Memory B cell (primary cell): ENCODE data around the gene STEAP3.

Experiments
- ATAC-seq: fragments of 150-1000 bp; cut with Tn5 transposase; 2 replicates; pipeline ENCODE4 v1.10.0; 2021; ENCODE audit warnings: low read depth, mild to moderate bottlenecking, moderate library complexity
- DNase-seq, 2 donors: peaks; one replicate each; pipeline ENCODE4 v3.0.0; 2022; ENCODE audit warnings: low spot score in 2 of 2
- H3K27ac Mint-ChIP-seq: one replicate; pipeline ENCODE4 v1.8.0; 2022; ENCODE audit warnings: mild to moderate bottlenecking, moderate library complexity, mixed read lengths
- H3K27me3 Mint-ChIP-seq: one replicate; pipeline ENCODE4 v1.8.0; 2022; ENCODE audit warnings: mixed read lengths
- H3K36me3 Mint-ChIP-seq: one replicate; pipeline ENCODE4 v1.8.0; 2022; ENCODE audit warnings: mild to moderate bottlenecking, mixed read lengths
- H3K4me1 Mint-ChIP-seq: one replicate; pipeline ENCODE4 v1.8.0; 2022; ENCODE audit warnings: mixed read lengths
- H3K4me3 Mint-ChIP-seq: one replicate; pipeline ENCODE4 v1.8.0; 2022; ENCODE audit warnings: mild to moderate bottlenecking, moderate library complexity, mixed read lengths
- H3K9me3 Mint-ChIP-seq: one replicate; pipeline ENCODE4 v1.8.0; 2022; ENCODE audit warnings: mixed read lengths

Gene STEAP3

DNA sequence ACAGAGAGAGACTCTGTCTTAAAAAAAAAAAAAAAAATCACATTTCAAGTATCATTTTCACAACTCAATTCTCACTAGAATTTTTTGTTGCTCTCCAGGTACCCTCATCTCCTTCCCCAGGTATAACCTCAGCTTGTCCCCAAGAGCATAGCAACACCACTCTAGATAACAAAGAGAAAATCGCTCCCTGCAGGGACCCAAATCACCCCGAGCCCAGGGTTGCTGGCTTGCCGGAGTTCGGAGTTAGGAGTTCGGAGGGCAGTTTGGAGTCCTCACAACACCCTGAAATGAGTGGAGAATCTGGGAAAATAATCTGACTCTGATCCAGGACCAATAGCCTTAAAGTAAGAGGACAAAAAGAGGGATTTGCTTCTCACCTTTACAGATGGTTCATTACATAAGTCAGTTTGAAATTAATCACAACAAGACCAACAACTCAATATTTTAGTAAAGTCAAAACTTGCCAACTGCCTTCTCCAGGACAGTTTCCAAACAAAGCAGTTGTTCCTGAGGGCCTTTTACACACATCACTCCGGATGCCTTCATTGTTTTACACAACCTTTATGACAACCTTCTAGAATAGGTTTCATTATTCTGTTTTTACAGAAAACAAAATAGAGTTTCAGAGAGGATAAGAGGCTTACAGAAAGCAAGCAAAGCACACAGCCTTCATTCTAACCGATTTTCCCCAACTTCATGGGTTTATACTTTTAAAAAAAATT is 83.9 kb downstream of the STEAP3 start:
- Mint-ChIP-seq H3K36me3 (peaks cover 12% of the 10 kb centered on the region), H3K27me3 (no peaks in the 10 kb centered on the region), H3K27ac (no peak overlapping the region), H3K4me3 (no peak overlapping the region), H3K4me1 (peaks cover 9% of the 10 kb centered on the region), H3K9me3 (no peaks in the 10 kb centered on the region)
- ATAC-seq: no peak
- no peak for DNase-seq

GRCh38 chr2:119308793-119309330 is 85.2 kb downstream of the STEAP3 start:
- H3K36me3 Mint-ChIP-seq: peaks cover 12% of the 10 kb centered on the region
- DNase-seq (no peak), ATAC-seq (no peak)
- no peaks in the 10 kb centered on the region for H3K9me3 Mint-ChIP-seq
- peaks cover 9% of the 10 kb centered on the region for H3K4me1 Mint-ChIP-seq
- no peaks in the 10 kb centered on the region for H3K27me3 Mint-ChIP-seq
- no peak overlapping the region for H3K4me3 Mint-ChIP-seq
- no peak overlapping the region for H3K27ac Mint-ChIP-seq

- Mint-ChIP-seq H3K27me3 (no peaks in the 10 kb centered on the region), H3K36me3 (peaks cover 11% of the 10 kb centered on the region), H3K27ac (no peak overlapping the region), H3K4me1 (peaks cover 6% of the 10 kb centered on the region), H3K4me3 (no peak overlapping the region), H3K9me3 (no peaks in the 10 kb centered on the region)
- DNase-seq (no peak), ATAC-seq (no peak)
These were observed 87.7 kb downstream of the STEAP3 start for GRCh38 chr2:119311371-119311770.

DNA sequence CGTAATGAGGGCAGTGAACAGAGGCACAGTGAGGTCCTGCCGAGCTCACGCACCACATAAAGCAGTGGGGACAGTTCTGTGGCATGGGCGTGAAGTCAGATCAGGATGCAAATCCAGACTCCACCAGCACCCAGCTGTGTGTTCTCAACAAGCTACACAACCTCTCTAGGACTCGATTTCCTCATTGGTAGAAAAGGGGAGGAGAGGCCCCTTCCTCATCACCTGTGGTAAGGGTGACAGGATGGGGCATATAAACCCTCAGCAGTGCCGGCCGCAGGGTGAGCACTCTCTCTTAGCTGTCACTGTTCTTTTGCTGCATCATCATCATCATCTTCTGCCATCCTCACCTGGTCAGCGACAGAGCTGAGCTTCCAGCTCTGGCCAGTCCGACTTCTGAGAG is 88.2 kb downstream of the STEAP3 start:
- no peaks in the 10 kb centered on the region for H3K9me3 Mint-ChIP-seq
- H3K36me3 Mint-ChIP-seq: peaks cover 11% of the 10 kb centered on the region
- DNase-seq (no peak), ATAC-seq (no peak)
- H3K27ac Mint-ChIP-seq: no peak overlapping the region
- no peak overlapping the region for H3K4me3 Mint-ChIP-seq
- H3K4me1 Mint-ChIP-seq: peaks cover 6% of the 10 kb centered on the region
- H3K27me3 Mint-ChIP-seq: no peaks in the 10 kb centered on the region
